K562 (cell line): ENCODE measurements around the gene HNRNPU. TPM values are rescaled to one million over a fixed set of nuclear protein-coding genes. Genes with fewer than 3 reads are reported as not detected.
A peak's percentile ranks its signal among the peaks of the same experiment; 100 is the strongest.

ENCODE experiments used
- BRD9 ChIP-seq: fragments of 450-650 bp; IDR thresholded peaks from 2 replicates; pipeline ENCODE4 v1.6.1; 2018; ENCODE audit warnings: low read depth; ENCODE audit not compliant: partially characterized antibody
- CEBPG ChIP-seq, 3 experiments: fragments of 200-800 bp in 1 of 3; sonication (Bioruptor generic) in 1 of 3; sonication (generic) in 1 of 3; formaldehyde crosslinking in 1 of 3; IDR thresholded peaks in 2 of 3; conservative IDR thresholded peaks in 1 of 3; 2 replicates each; pipeline versions ENCODE4 v1.6.1 to v1.8.0; 2016 to 2022; ENCODE audit warnings: missing compliant biosample characterization in 2 of 3, missing genetic modification characterization in 2 of 3, mild to moderate bottlenecking in 1 of 3, missing genetic modification reagents in 1 of 3
- CEBPZ ChIP-seq: fragments of 150-350 bp; IDR thresholded peaks from 2 replicates; pipeline ENCODE4 v1.6.1; 2014; ENCODE audit warnings: low read depth, mild to moderate bottlenecking, low read length, borderline replicate concordance
- CGGBP1 ChIP-seq: fragments of 250-450 bp; sonication (Bioruptor Pico); IDR thresholded peaks from 2 replicates; pipeline ENCODE4 v1.9.0; 2021; ENCODE audit warnings: mild to moderate bottlenecking
- CHAMP1 ChIP-seq: fragments of 450-650 bp; IDR thresholded peaks from 2 replicates; pipeline ENCODE4 v1.6.1; 2016; ENCODE audit warnings: mild to moderate bottlenecking
- CXXC5 ChIP-seq: fragments of 250-450 bp; sonication (Bioruptor Pico); IDR thresholded peaks from 2 replicates; pipeline ENCODE4 v1.8.0; 2022; ENCODE audit warnings: inconsistent platforms, mild to moderate bottlenecking, moderate library complexity
- FOXJ2 ChIP-seq: fragments of 200-800 bp; sonication (Bioruptor generic); IDR thresholded peaks from 2 replicates; pipeline ENCODE4 v1.6.1; 2016; ENCODE audit warnings: missing genetic modification characterization, missing compliant biosample characterization
- HEY1 ChIP-seq: fragments of 250-450 bp; sonication (Bioruptor Pico); IDR thresholded peaks from 2 replicates; pipeline ENCODE4 v1.5.0; 2020; ENCODE audit warnings: mild to moderate bottlenecking, moderate library complexity, borderline replicate concordance
- HMG20B ChIP-seq: fragments of 250-450 bp; sonication (Bioruptor Pico); IDR thresholded peaks from 2 replicates; pipeline ENCODE4 v1.5.0; 2021; ENCODE audit warnings: mild to moderate bottlenecking
- MITF ChIP-seq: IDR thresholded peaks from 2 replicates; pipeline ENCODE4 v1.6.1; 2014; ENCODE audit warnings: antibody characterized with exemption
- NEUROD1 ChIP-seq: fragments of 150-350 bp; IDR thresholded peaks from 2 replicates; pipeline ENCODE4 v1.6.1; 2014; ENCODE audit warnings: borderline replicate concordance, low read length, low read depth; ENCODE audit not compliant: partially characterized antibody
- RBM17 ChIP-seq: fragments of 200-400 bp; formaldehyde crosslinking; IDR thresholded peaks from 2 replicates; pipeline ENCODE4 v1.6.1; 2017; ENCODE audit warnings: low read depth, mild to moderate bottlenecking, low read length, borderline replicate concordance
- RFX7 ChIP-seq: fragments of 250-450 bp; sonication (Bioruptor Pico); IDR thresholded peaks from 2 replicates; pipeline ENCODE4 v1.5.1; 2021; ENCODE audit warnings: mild to moderate bottlenecking
- ZNF263 ChIP-seq: sonication (generic); formaldehyde crosslinking; IDR thresholded peaks from 2 replicates; pipeline ENCODE4 v1.8.0; 2022; ENCODE audit warnings: mild to moderate bottlenecking, missing genetic modification reagents, borderline replicate concordance
- ZNF639 ChIP-seq, 2 experiments: fragments of 200-800 bp in 1 of 2; sonication (Bioruptor generic) in 1 of 2; sonication (generic) in 1 of 2; formaldehyde crosslinking in 1 of 2; IDR thresholded peaks in 1 of 2; conservative IDR thresholded peaks in 1 of 2; 2 replicates each; pipeline versions ENCODE4 v1.5.0 to v1.6.1; 2016 to 2020; ENCODE audit warnings: missing compliant biosample characterization in 1 of 2, missing genetic modification characterization in 1 of 2, missing genetic modification reagents in 1 of 2
- ZSCAN32 ChIP-seq: fragments of 450-650 bp; formaldehyde crosslinking; IDR thresholded peaks from 2 replicates; pipeline ENCODE4 v1.4.0; 2020; ENCODE audit warnings: mild to moderate bottlenecking, moderate library complexity
- polyA plus RNA-seq, 8 experiments: library from polyadenylated mRNA; depleted of rRNA in 4 of 8; stranded (reverse) in 5 of 8; unstranded in 3 of 8; fragments of >200 nt; fragmentation: Nextera tagmentation in 2 of 8; fragmentation: Illumina TruSeq in 1 of 8; extraction: Ambion mirVana in 2 of 8; extraction: Trizol in 1 of 8; gene quantifications; 2 replicates each; pipeline versions ENCODE4 v1.2.1 to v1.2.3, GENCODE V29; 2011 to 2014; ENCODE audit warnings: inconsistent platforms in 1 of 8, missing spikeins in 1 of 8
- total RNA-seq, 7 experiments: library from RNA; depleted of rRNA in 6 of 7; stranded (reverse); fragments of >200 nt in 6 of 7; fragmentation: Illumina TruSeq in 2 of 7; extraction: Trizol in 2 of 7; gene quantifications; 2 replicates each; pipeline versions ENCODE4 v1.2.1 to v1.2.3, GENCODE V29; 2011 to 2021; ENCODE audit warnings: low replicate concordance in 1 of 7

HNRNPU gene
- total and polyA plus RNA-seq, 9 of the 15 experiments (the other 6 are each of a cell fraction or from before 2014, with no cell fraction given) = 159 to 777 (median 577) TPM

DNA sequence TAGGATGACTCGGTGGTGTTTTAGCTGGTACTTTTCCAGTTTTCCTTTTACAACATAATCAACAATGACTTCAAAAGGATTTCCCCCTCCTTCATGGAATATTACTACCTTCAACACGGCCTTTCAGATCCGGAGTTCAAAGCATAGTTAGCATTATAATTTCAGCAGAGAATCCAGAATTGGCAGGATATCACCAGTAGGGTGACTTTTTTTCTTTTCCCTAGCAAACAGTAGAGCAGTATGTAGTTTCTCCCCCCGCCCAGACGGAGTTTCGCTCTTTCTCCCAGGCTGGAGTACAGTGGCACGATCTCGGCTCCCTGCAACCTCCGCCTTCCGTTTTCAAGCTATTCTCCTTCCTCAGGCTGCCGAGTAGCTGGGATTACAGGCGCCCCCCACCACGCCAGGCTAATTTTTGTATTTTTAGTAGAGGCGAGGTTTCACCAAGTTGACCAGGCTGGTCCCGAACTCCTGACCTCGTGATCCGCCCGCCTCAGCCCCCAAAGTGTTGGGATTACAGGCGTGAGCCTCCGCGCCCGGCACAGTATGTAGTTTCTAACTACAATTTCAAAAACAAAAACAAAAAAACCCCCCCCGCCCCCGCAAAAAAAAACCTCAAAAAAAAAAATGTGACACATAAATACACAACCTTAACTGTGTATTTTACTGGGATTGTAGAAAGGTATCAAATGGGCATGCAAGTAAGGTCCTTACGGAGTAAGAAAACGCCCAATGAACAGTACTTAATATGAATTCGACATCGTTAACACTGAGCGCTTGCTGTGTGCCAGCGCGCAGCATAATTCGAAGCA, 30.4 kb downstream of the HNRNPU start (continued):
- TF ChIP-seq MITF (no peak), CEBPG (CRISPR knock-in tag; IDR thresholded peaks at IDR 0.05) (no peak), CEBPG (tag; conservative IDR thresholded peaks at IDR 0.05 in 1 of 2, IDR thresholded peaks at IDR 0.05 in 1 of 2) (no peak; a peak in 1 of 4 replicates), ZSCAN32 (CRISPR knock-in tag) (no peak), CXXC5 (CRISPR knock-in tag) (no peak), CHAMP1 (0 out of 2 replicates have a peak, but pooled peaks have one; percentile 22), RFX7 (CRISPR knock-in tag) (no peak), ZNF263 (no peak; the same call in 1 of the 2 replicates), CGGBP1 (CRISPR knock-in tag) (no peak), FOXJ2 (tag) (no peak), ZNF639 (CRISPR knock-in tag; conservative IDR thresholded peaks at IDR 0.05 in 1 of 2, IDR thresholded peaks at IDR 0.05 in 1 of 2) (no peak), HMG20B (no peak), RBM17 (no peak), CEBPZ (no peak), BRD9 (peak; percentile 82), HEY1 (no peak), NEUROD1 (no peak)
